ENCODE measurements around the gene ZNF76. TPM values are rescaled to one million over a fixed set of nuclear protein-coding genes. Genes with fewer than 3 reads are reported as not detected.

ZNF76 gene
- total and polyA plus RNA-seq, 9 of the 15 experiments (the other 6 are each of a cell fraction or from before 2014, with no cell fraction given), result 1.2 to 17.8 (median 10.7) TPM

- peaks cover 16 to 37% of the 10 kb centered on the region in 2 experiments for H3K4me1 ChIP-seq (replicated peaks in 1 of 2; ENCODE audit: control insufficient read depth in 2 of 2, insufficient read depth in 2 of 2, low read length in 2 of 2)
- H3K27ac ChIP-seq (ENCODE audit: extremely low read depth, low read depth, low read length), result peak overlapping the region; percentile 95
- peaks cover 34% of the 10 kb centered on the region for H3K79me2 ChIP-seq (ENCODE audit: control insufficient read depth, insufficient read depth, low read length)
- ChIA-PET CTCF (ENCODE audit: low intra/inter-chr PET ratio) (no interaction called here), POLR2A (interaction anchor here (0.5 to 2.6 kb wide), 10 partner anchors 10 to 1184 kb away, joined by 3 to 34 read pairs (median 4); partner anchors contain the start of gene RPL10A)
- H3K27me3 ChIP-seq (ENCODE audit: control insufficient read depth in 2 of 2, insufficient read depth in 2 of 2, low read length in 2 of 2), result no peaks in the 10 kb centered on the region
- BruUV-seq (replicated peaks), result TSS peak; percentile 74
- ATAC-seq, result no peak
- no peaks in the 10 kb centered on the region for H3K9me3 ChIP-seq (replicated peaks; ENCODE audit: control insufficient read depth, insufficient read depth, low read depth, low read length)
- no peaks in the 10 kb centered on the region for H4K20me1 ChIP-seq (replicated peaks; ENCODE audit: control insufficient read depth, insufficient read depth, low read length)
- intact Hi-C loops (cut with micrococcal nuclease), result no loop called here
- H3K4me3 ChIP-seq, result peak overlapping the region; percentile 79
- H3K36me3 ChIP-seq (ENCODE audit: control insufficient read depth, insufficient read depth, low read length), result no peaks in the 10 kb centered on the region
- peak overlapping the region; percentile 83 to 96; a peak in 3 of 4 replicates for H3K9ac ChIP-seq (ENCODE audit: insufficient read depth in 1 of 2, low read depth in 2 of 2, low read length in 2 of 2)
- H3K9me1 ChIP-seq (ENCODE audit: control insufficient read depth, insufficient read depth, low read length), result no peaks in the 10 kb centered on the region
- peak overlapping the region; percentile 97 for H2AFZ ChIP-seq (ENCODE audit: low read depth, low read length)
- no peak for DNase-seq (ENCODE audit: extremely low read depth in 1 of 4, low spot score in 3 of 4)
- no peak for FAIRE-seq
- in situ Hi-C loops (cut with MboI), result no loop called here
- H3K4me2 ChIP-seq (ENCODE audit: insufficient read depth, low read length), result peak overlapping the region; percentile 98
- 38% methylated on average over 7 of the region's 7 CpGs for WGBS (ENCODE audit: insufficient coverage, low coverage, missing lambda C conversion rate)
- TF ChIP-seq SRSF1 (IDR thresholded peaks at IDR 0.05; ENCODE audit: low read depth, low read length) (no peak), SLC30A9 (CRISPR knock-in tag; IDR thresholded peaks at IDR 0.05) (no peak), ZNF695 (CRISPR knock-in tag; IDR thresholded peaks at IDR 0.05) (no peak), RFX7 (CRISPR knock-in tag; IDR thresholded peaks at IDR 0.05) (no peak), MGA (IDR thresholded peaks at IDR 0.05) (no peak), POLR2G (IDR thresholded peaks at IDR 0.05; ENCODE audit: low read depth, low read length) (no peak), ZNF175 (CRISPR knock-in tag; IDR thresholded peaks at IDR 0.05; ENCODE audit: low read depth) (no peak), ZBTB43 (CRISPR knock-in tag; IDR thresholded peaks at IDR 0.05) (no peak)
Measured at GRCh38 chr6:35258336-35258735, 1.2 kb upstream of the ZNF76 start.

All from K562 (cell line).